ENCODE measurements around the gene HEPN1.

The HEPN1 gene

GRCh38 chr11:124918950-124919349 is at the start of gene HEPN1:
HEPN1 (plus strand) TSS chr11:124919250.
- DNase-seq (ENCODE audit: low spot score in 2 of 2) (no peak), ATAC-seq (ENCODE audit: low read depth) (no peak)
- Mint-ChIP-seq H3K9me3 (peaks cover 4% of the 10 kb centered on the region), H3K27me3 (peaks cover 27% of the 10 kb centered on the region), H3K4me3 (no peak within 1 kb of the TSS), H3K27ac (no peak within 1 kb of the TSS), H3K4me1 (no peaks in the 10 kb centered on the region), H3K36me3 (peaks cover 3% of the 10 kb centered on the region)

- Mint-ChIP-seq H3K4me1 (peaks cover 9% of the 10 kb centered on the region), H3K9me3 (no peaks in the 10 kb centered on the region), H3K36me3 (no peaks in the 10 kb centered on the region), H3K4me3 (no peak overlapping the region), H3K27ac (no peak overlapping the region), H3K27me3 (peaks cover 62% of the 10 kb centered on the region)
- ATAC-seq (ENCODE audit: low read depth) (no peak), DNase-seq (ENCODE audit: low spot score in 2 of 2) (no peak)
Measured at GRCh38 chr11:124869331-124869730, 49.7 kb upstream of the HEPN1 start.

GRCh38 chr11:124869856-124870387 is 49.1 kb upstream of the HEPN1 start:
- Mint-ChIP-seq H3K27ac (no peak overlapping the region), H3K27me3 (peaks cover 67% of the 10 kb centered on the region), H3K36me3 (no peaks in the 10 kb centered on the region), H3K4me1 (peaks cover 9% of the 10 kb centered on the region), H3K4me3 (no peak overlapping the region), H3K9me3 (no peaks in the 10 kb centered on the region)
- ATAC-seq (ENCODE audit: low read depth) (no peak), DNase-seq (ENCODE audit: low spot score in 2 of 2) (no peak)

- H3K27me3 Mint-ChIP-seq: peaks cover 71% of the 10 kb centered on the region
- no peaks in the 10 kb centered on the region for H3K36me3 Mint-ChIP-seq
- ATAC-seq (ENCODE audit: low read depth): no peak
- H3K27ac Mint-ChIP-seq: no peak overlapping the region
- no peak for DNase-seq (ENCODE audit: low spot score in 2 of 2)
- no peak overlapping the region for H3K4me3 Mint-ChIP-seq
- H3K4me1 Mint-ChIP-seq: peaks cover 10% of the 10 kb centered on the region
- H3K9me3 Mint-ChIP-seq: no peaks in the 10 kb centered on the region
Measured at GRCh38 chr11:124870430-124870829, 48.6 kb upstream of the HEPN1 start.

- Mint-ChIP-seq H3K4me3 (no peak overlapping the region), H3K36me3 (peaks cover 2% of the 10 kb centered on the region), H3K27ac (no peak overlapping the region), H3K27me3 (peaks cover 69% of the 10 kb centered on the region), H3K4me1 (peaks cover 13% of the 10 kb centered on the region), H3K9me3 (no peaks in the 10 kb centered on the region)
- DNase-seq (ENCODE audit: low spot score in 2 of 2) (no peak), ATAC-seq (ENCODE audit: low read depth) (no peak)
Measured at GRCh38 chr11:124872280-124872679, 46.8 kb upstream of the HEPN1 start.

GRCh38 chr11:124872741-124873140 is 46.3 kb upstream of the HEPN1 start:
- peaks cover 15% of the 10 kb centered on the region for H3K4me1 Mint-ChIP-seq
- DNase-seq (ENCODE audit: low spot score in 2 of 2) (no peak), ATAC-seq (ENCODE audit: low read depth) (no peak)
- H3K4me3 Mint-ChIP-seq: no peak overlapping the region
- H3K27ac Mint-ChIP-seq: no peak overlapping the region
- peaks cover 3% of the 10 kb centered on the region for H3K36me3 Mint-ChIP-seq
- H3K9me3 Mint-ChIP-seq: no peaks in the 10 kb centered on the region
- H3K27me3 Mint-ChIP-seq: peaks cover 70% of the 10 kb centered on the region

- Mint-ChIP-seq H3K9me3 (no peaks in the 10 kb centered on the region), H3K27ac (no peak overlapping the region), H3K27me3 (peaks cover 66% of the 10 kb centered on the region), H3K4me1 (peaks cover 14% of the 10 kb centered on the region), H3K36me3 (peaks cover 3% of the 10 kb centered on the region), H3K4me3 (no peak overlapping the region)
- DNase-seq (ENCODE audit: low spot score in 2 of 2): no peak
- no peak for ATAC-seq (ENCODE audit: low read depth)
Measured at GRCh38 chr11:124873951-124874350, 45.1 kb upstream of the HEPN1 start.

GRCh38 chr11:124874571-124875255 is 44.3 kb upstream of the HEPN1 start:
- Mint-ChIP-seq H3K36me3 (peaks cover 3% of the 10 kb centered on the region), H3K4me3 (peak overlapping the region; percentile 30), H3K4me1 (peaks cover 11% of the 10 kb centered on the region), H3K27ac (no peak overlapping the region), H3K27me3 (peaks cover 60% of the 10 kb centered on the region), H3K9me3 (no peaks in the 10 kb centered on the region)
- DNase-seq (ENCODE audit: low spot score in 2 of 2): no peak
- ATAC-seq (ENCODE audit: low read depth): no peak

- DNase-seq (ENCODE audit: low spot score in 2 of 2): no peak
- ATAC-seq (ENCODE audit: low read depth): no peak
- Mint-ChIP-seq H3K36me3 (peaks cover 3% of the 10 kb centered on the region), H3K27me3 (peaks cover 55% of the 10 kb centered on the region), H3K4me1 (peaks cover 11% of the 10 kb centered on the region), H3K4me3 (peak overlapping the region; percentile 61), H3K9me3 (no peaks in the 10 kb centered on the region), H3K27ac (no peak overlapping the region)
Measured at GRCh38 chr11:124875401-124875800, 43.6 kb upstream of the HEPN1 start.

- H3K4me1 Mint-ChIP-seq: peaks cover 11% of the 10 kb centered on the region
- H3K36me3 Mint-ChIP-seq: peaks cover 3% of the 10 kb centered on the region
- H3K27ac Mint-ChIP-seq: peak overlapping the region; percentile 69
Measured at GRCh38 chr11:124875943-124876817, 42.9 kb upstream of the HEPN1 start.

GRCh38 chr11:124876818-124877630 is 42.0 kb upstream of the HEPN1 start:
- Mint-ChIP-seq H3K36me3 (peaks cover 3% of the 10 kb centered on the region), H3K27ac (peak overlapping the region; percentile 69), H3K9me3 (no peaks in the 10 kb centered on the region), H3K4me3 (peak overlapping the region; percentile 85), H3K27me3 (peaks cover 46% of the 10 kb centered on the region), H3K4me1 (peaks cover 11% of the 10 kb centered on the region)
- DNase-seq (ENCODE audit: low spot score in 2 of 2) (no peak), ATAC-seq (ENCODE audit: low read depth) (no peak)

More at GRCh38 chr11:124875943-124876817, 42.9 kb upstream of the HEPN1 start:
- DNase-seq (ENCODE audit: low spot score in 2 of 2): peak; percentile 54 to 74
- ATAC-seq (ENCODE audit: low read depth): peak; percentile 91
- H3K27me3 Mint-ChIP-seq: peaks cover 51% of the 10 kb centered on the region
- peak overlapping the region; percentile 85 for H3K4me3 Mint-ChIP-seq
- H3K9me3 Mint-ChIP-seq: no peaks in the 10 kb centered on the region

- H3K27me3 Mint-ChIP-seq: peaks cover 42% of the 10 kb centered on the region
- H3K27ac Mint-ChIP-seq: peak overlapping the region; percentile 69
- ATAC-seq (ENCODE audit: low read depth) (no peak), DNase-seq (ENCODE audit: low spot score in 2 of 2) (no peak)
- H3K4me3 Mint-ChIP-seq: peak overlapping the region; percentile 85
- peaks cover 11% of the 10 kb centered on the region for H3K4me1 Mint-ChIP-seq
- no peaks in the 10 kb centered on the region for H3K9me3 Mint-ChIP-seq
- H3K36me3 Mint-ChIP-seq: peaks cover 3% of the 10 kb centered on the region
Measured at GRCh38 chr11:124877631-124877909, 41.5 kb upstream of the HEPN1 start.

GRCh38 chr11:124877910-124878758 is 40.9 kb upstream of the HEPN1 start:
- Mint-ChIP-seq H3K27ac (no peak overlapping the region), H3K4me3 (peak overlapping the region; percentile 85), H3K36me3 (peaks cover 3% of the 10 kb centered on the region), H3K27me3 (peaks cover 37% of the 10 kb centered on the region), H3K9me3 (no peaks in the 10 kb centered on the region), H3K4me1 (peaks cover 9% of the 10 kb centered on the region)
- ATAC-seq (ENCODE audit: low read depth) (no peak), DNase-seq (ENCODE audit: low spot score in 2 of 2) (no peak)
